HT-29 (cell line): ENCODE data around the gene ANXA9. TPM values are rescaled to one million over a fixed set of nuclear protein-coding genes. Genes with fewer than 3 reads are reported as not detected.

Experiments
- DNase-seq: peaks from one replicate; pipeline ENCODE4 v3.0.0-alpha.2; 2015; ENCODE audit warnings: low spot score
- total RNA-seq: library from RNA; depleted of rRNA; stranded (reverse); fragments of >200 nt; shearing (Covaris generic); gene quantifications from 2 replicates; pipeline ENCODE4 v1.2.3, GENCODE V29; 2014

ANXA9 gene
- total RNA-seq, 1 experiment from 2014 or later, result 50.4 TPM

- DNase-seq, result no peak
Observed at GRCh38 chr1:151003180-151003579, 21.1 kb downstream of the ANXA9 start.

GRCh38 chr1:151005729-151006319, 23.7 kb downstream of the ANXA9 start:
- peak; percentile 51 for DNase-seq

- DNase-seq, result peak; percentile 88
Observed at GRCh38 chr1:151006327-151007052, 24.4 kb downstream of the ANXA9 start, which contains the start of gene MINDY1. Gene MINDY1 (minus strand): TSS chr1:151006902. CDS start chr1:151002617, 4,285 bp downstream.

- DNase-seq, result no peak
Observed at GRCh38 chr1:151007853-151008243, 25.8 kb downstream of the ANXA9 start.

- peak; percentile 99 for DNase-seq
Observed at GRCh38 chr1:151008244-151009205, 26.4 kb downstream of the ANXA9 start, which contains the start of gene PRUNE1. Gene PRUNE1 (plus strand): TSS chr1:151008449. CDS start chr1:151008633, 184 bp downstream.

DNA sequence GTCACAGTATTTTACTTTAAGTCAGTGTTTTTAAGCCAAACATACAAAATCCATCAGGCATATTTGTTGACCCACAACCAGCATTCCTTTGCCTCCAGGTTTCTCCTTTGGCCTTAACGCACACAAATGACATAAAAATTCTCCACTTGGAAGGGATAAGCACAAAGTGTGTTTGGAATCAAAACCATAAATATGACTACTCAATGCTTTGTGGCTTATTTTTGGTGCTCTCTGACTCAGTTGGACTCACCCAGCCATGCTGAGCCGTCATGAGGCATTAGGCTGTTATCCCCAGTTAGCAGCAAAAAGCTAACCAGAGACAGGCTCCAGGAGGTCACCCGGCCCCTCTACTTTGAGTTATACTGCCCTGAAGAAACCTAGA, 27.1 kb downstream of the ANXA9 start:
- DNase-seq, result no peak

- no peak for DNase-seq
Observed at GRCh38 chr1:151009674-151010345, 27.7 kb downstream of the ANXA9 start.

DNA sequence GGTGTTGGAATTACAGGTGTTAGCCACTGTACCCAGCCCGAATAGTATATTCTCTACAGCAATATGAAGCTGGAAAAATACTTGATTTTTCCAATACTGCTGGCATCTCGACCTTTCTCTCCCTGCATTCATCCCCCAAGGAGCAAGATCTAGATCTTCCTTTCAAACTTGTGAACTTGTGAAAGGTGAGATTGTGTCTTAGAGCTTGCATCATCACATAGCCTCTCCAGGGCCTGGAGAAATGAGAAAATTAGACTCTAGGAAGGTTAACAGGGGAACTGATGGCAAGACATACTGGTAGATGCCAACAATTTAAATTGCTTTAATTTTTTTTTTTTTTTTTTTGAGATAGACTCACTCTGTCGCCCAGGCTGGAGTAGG, 28.2 kb downstream of the ANXA9 start:
- no peak for DNase-seq

- DNase-seq, result no peak
Observed at GRCh38 chr1:151011154-151011850, 29.2 kb downstream of the ANXA9 start.

- peak; percentile 69 for DNase-seq
Observed at GRCh38 chr1:151012684-151013471, 30.8 kb downstream of the ANXA9 start.

GRCh38 chr1:151013518-151013917, 31.4 kb downstream of the ANXA9 start:
- peak; percentile 50 for DNase-seq

DNA sequence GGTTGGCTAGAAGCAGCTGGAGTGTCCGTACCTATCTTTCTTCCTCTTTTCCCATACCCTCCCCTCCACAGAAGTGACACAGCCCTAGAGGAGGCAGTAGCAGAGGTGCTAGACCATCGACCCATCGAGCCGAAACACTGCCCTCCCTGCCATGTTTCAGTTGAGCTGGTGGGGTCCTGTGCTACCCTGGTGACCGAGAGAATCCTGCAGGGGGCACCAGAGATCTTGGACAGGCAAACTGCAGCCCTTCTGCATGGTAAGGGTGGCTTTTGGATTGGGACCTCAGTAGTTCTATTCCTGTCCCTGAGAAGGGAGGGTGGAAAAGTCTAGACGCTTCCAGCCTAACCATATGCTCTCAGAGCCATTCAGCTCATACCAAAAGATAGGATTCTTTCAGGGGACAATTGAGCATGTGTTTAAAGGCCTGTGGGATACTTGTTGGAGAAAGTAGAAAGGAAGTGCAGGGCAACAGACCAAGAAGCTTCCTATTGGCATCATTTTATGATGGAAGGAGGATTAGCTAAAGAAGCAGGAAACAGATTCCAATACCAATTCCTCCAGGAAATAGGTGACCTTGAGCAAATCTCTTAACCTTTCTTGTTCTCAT, 42.6 kb downstream of the ANXA9 start:
- peak; percentile 72 for DNase-seq

GRCh38 chr1:151026460-151026859, 44.4 kb downstream of the ANXA9 start:
- DNase-seq, result no peak

DNA sequence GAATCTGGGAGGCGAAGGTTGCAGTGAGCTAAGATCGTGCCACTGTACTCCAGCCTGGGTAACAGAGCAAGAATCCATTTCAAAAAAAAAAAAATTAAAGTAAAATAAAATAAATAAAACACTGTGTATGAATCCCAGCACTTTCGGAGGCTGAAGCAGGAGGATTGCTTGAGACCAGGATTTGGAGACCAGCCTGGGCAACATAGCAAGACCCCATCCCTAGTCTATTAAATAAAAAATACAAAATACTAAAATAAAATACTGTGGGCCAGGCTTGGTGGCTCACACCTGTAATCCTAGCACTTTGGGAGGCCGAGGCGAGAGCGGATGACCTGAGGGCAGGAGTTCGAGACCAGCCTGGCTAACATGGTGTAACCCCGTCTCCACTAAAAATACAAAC, 50.1 kb downstream of the ANXA9 start:
- DNase-seq, result no peak

DNA sequence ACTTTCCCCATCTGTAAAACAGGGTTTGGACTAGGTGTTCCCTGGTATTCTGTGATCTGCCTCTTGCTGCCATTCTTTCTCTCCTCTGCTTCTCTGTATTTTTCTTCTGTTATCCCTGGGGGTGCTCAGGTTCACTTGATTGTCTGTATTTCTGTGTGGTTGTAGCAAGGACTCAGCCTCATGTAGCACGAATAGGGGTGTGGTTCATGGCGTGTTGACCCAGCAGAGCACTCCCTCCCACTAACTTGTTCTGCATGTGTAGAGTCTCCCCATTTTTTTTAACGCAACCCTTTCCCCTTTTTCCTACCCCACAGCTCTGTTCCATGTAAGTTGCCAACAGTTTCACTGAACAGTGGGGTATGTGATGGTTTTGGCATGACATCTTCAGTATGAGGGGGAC, 53.1 kb downstream of the ANXA9 start:
- DNase-seq, result no peak

GRCh38 chr1:151036356-151036755, 54.3 kb downstream of the ANXA9 start, which contains the start of gene BNIPL:
Gene BNIPL (plus strand): TSS chr1:151036586. CDS start chr1:151036726, 140 bp downstream.
- no peak for DNase-seq

DNA sequence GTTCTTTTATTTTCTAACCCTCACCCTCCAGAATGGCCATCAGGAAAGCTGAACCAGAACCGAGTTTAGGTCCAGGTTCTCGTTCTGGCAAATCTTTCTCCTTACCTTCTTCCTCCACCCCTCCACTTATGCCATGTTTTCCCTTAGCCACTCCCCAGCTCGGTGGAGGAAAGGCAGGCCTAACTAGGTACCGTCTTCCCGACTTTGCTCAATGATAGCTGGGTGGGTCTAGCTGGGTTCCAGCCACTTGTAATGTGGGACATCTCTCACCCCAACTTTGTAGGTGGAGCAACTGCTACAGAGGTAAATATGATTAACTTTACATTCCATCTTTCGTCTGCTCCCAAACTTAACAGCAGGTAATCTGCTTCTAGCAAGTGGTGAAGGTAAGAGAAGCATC, 54.9 kb downstream of the ANXA9 start:
- DNase-seq, result no peak

GRCh38 chr1:151039521-151039920, 57.4 kb downstream of the ANXA9 start:
- no peak for DNase-seq

DNA sequence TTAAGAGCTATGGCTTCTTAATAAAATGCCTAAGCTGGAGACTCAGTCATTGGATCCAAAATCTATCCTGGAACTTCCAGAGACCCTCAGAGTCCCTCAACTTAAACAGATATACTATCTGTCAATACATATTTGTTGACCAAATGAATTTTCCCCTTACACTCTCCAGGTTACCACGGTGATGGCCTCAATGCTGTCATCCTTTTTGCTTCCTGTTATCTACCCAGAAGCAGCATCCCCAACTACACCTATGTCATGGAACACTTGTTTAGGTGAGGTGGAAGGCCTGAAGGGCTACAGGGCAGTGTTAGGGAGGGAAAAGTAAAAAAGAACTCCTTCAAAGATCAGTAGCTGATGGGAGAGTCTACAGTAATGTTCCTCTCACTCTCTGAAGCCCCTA, 61.1 kb downstream of the ANXA9 start:
- no peak for DNase-seq
